Mammary epithelial cell (primary cell): ENCODE data around the gene DRC7.

Experiments
- EZH2 ChIP-seq: IDR thresholded peaks from 2 replicates; pipeline ENCODE4 v1.6.1; 2012; ENCODE audit warnings: low read length, inconsistent platforms, borderline replicate concordance
- TF ChIP-seq, protein P1 (sequence below), 2 donors: IDR thresholded peaks in 1 of 2; conservative IDR thresholded peaks in 1 of 2; 2 replicates each; pipeline ENCODE4 v1.5.1; 2011 to 2012; ENCODE audit warnings: inconsistent platforms in 2 of 2, low read length in 2 of 2, mild to moderate bottlenecking in 2 of 2, control low read depth in 1 of 2, low read depth in 1 of 2; ENCODE audit not compliant: insufficient read depth in 1 of 2; ENCODE audit errors: extremely low read depth in 1 of 2

DNA sequence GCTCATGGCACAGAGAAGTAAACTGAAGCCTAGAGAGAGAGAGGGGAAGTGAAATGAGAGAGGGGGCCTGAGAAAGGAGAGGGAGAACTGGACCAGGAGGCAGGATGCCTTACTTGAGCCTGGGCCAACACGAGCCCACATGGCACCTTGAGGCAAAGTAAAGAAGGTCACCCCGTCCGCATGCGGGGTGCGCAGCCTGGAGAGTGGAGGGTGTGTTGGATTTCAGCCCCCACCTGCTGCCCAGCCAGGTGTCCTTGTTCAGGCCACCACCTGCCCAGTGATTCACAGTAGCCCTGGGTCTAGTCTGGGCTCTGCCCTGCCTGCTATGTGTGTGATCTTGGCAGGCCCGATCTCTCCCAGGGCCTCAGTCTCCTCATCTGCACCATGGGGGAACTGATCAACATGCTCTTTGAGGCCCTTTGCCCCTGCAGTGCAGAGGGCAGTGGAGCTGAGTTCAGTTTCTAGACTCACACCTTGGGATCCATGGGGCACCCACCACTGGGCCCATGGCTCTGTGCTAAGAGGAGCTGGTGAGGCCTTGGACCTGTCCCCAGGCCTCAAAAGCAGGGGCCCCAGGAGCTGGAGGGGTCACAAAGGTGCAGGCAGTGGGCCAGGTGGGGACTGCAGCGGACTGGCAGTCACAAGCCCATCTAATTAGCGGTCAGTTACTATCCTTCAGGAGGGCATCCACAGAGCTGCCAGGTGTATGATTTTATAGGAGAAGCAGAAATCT is 9.8 kb upstream of the DRC7 start:
- TF ChIP-seq, protein P1, sequence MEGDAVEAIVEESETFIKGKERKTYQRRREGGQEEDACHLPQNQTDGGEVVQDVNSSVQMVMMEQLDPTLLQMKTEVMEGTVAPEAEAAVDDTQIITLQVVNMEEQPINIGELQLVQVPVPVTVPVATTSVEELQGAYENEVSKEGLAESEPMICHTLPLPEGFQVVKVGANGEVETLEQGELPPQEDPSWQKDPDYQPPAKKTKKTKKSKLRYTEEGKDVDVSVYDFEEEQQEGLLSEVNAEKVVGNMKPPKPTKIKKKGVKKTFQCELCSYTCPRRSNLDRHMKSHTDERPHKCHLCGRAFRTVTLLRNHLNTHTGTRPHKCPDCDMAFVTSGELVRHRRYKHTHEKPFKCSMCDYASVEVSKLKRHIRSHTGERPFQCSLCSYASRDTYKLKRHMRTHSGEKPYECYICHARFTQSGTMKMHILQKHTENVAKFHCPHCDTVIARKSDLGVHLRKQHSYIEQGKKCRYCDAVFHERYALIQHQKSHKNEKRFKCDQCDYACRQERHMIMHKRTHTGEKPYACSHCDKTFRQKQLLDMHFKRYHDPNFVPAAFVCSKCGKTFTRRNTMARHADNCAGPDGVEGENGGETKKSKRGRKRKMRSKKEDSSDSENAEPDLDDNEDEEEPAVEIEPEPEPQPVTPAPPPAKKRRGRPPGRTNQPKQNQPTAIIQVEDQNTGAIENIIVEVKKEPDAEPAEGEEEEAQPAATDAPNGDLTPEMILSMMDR (conservative IDR thresholded peaks at IDR 0.05 in 1 of 2, IDR thresholded peaks at IDR 0.05 in 1 of 2; ENCODE audit: extremely low read depth in 1 of 2, insufficient read depth in 1 of 2, low read depth in 1 of 2, low read length in 2 of 2), result no peak
- no peak for TF ChIP-seq EZH2
